ENCODE results near the gene CGB3.

GRCh38 chr19:49020931-49021895, 2.9 kb downstream of the CGB3 start:
- TF ChIP-seq CHD1 (IDR thresholded peaks at IDR 0.05; ENCODE audit: low read depth, low read length) = no peak
- TF ChIP-seq CTCF (conservative IDR thresholded peaks at IDR 0.05; ENCODE audit: low read depth, low read length) = no peak
- TF ChIP-seq RAD21 (IDR thresholded peaks at IDR 0.05; ENCODE audit: low read length) = no peak

Data from IMR-90 (cell line).